CD4-positive, CD25-positive, alpha-beta regulatory T cell (primary cell): ENCODE measurements around the gene HDAC8. TPM values are rescaled to one million over a fixed set of nuclear protein-coding genes. Genes with fewer than 3 reads are reported as not detected.

Experiments used
- ATAC-seq, 2 donors: fragments of 150-1000 bp; cut with Tn5 transposase; one replicate each; pipeline ENCODE4 v1.10.0; 2021; ENCODE audit warnings: low read depth in 2 of 2, moderate number of reproducible peaks in 2 of 2, moderate library complexity in 1 of 2
- DNase-seq, 3 donors: peaks; one replicate each; pipeline versions ENCODE4 v3.0.0 to v3.0.0-alpha.2; 2012 to 2022; ENCODE audit warnings: mixed read lengths in 1 of 3
- H3K27ac ChIP-seq: one replicate; pipeline ENCODE4 v1.7.0; 2013; ENCODE audit warnings: mild to moderate bottlenecking, low read length; ENCODE audit not compliant: insufficient read depth, poor library complexity, severe bottlenecking
- H3K27me3 ChIP-seq: one replicate; pipeline ENCODE4 v1.7.0; 2013; ENCODE audit warnings: low read length; ENCODE audit not compliant: control insufficient read depth, insufficient read depth
- H3K36me3 ChIP-seq: one replicate; pipeline ENCODE4 v1.7.0; 2013; ENCODE audit warnings: mild to moderate bottlenecking, low read length, moderate library complexity; ENCODE audit not compliant: control insufficient read depth, insufficient read depth
- H3K4me1 ChIP-seq: 2 replicates; pipeline ENCODE4 v1.7.0; 2013; ENCODE audit warnings: mild to moderate bottlenecking, low read length; ENCODE audit not compliant: insufficient read depth, control insufficient read depth, poor library complexity, severe bottlenecking
- H3K4me3 ChIP-seq: one replicate; pipeline ENCODE4 v1.7.0; 2013; ENCODE audit warnings: low read depth, mild to moderate bottlenecking, low read length, moderate library complexity
- H3K9me3 ChIP-seq, 2 experiments: 1 replicate in 1 of 2; 2 replicates in 1 of 2; pipeline ENCODE4 v1.7.0; 2013; ENCODE audit warnings: low read length in 2 of 2, mild to moderate bottlenecking in 1 of 2, moderate library complexity in 1 of 2; ENCODE audit not compliant: control insufficient read depth in 2 of 2
- H3K27ac Mint-ChIP-seq, 3 donors: one replicate each; pipeline ENCODE4 v1.8.0; 2020 to 2022; ENCODE audit warnings: mild to moderate bottlenecking in 3 of 3, mixed read lengths in 3 of 3, moderate library complexity in 2 of 3
- H3K27me3 Mint-ChIP-seq: one replicate; pipeline ENCODE4 v1.8.0; 2022; ENCODE audit warnings: mild to moderate bottlenecking, mixed read lengths
- H3K36me3 Mint-ChIP-seq: one replicate; pipeline ENCODE4 v1.8.0; 2020; ENCODE audit warnings: mixed read lengths
- H3K4me1 Mint-ChIP-seq, 4 donors: one replicate each; pipeline ENCODE4 v1.8.0; 2020 to 2022; ENCODE audit warnings: mixed read lengths in 4 of 4, mild to moderate bottlenecking in 1 of 4
- H3K4me3 Mint-ChIP-seq, 4 donors: one replicate each; pipeline ENCODE4 v1.8.0; 2020 to 2022; ENCODE audit warnings: mild to moderate bottlenecking in 4 of 4, mixed read lengths in 4 of 4, moderate library complexity in 3 of 4
- H3K9me3 Mint-ChIP-seq, 7 donors: one replicate each; pipeline ENCODE4 v1.8.0; 2020 to 2022; ENCODE audit warnings: mixed read lengths in 7 of 7, mild to moderate bottlenecking in 3 of 7, moderate library complexity in 2 of 7
- polyA plus RNA-seq, 4 donors: library from polyadenylated mRNA; unstranded; fragments of 300-500 nt; fragmentation: Illumina TruSeq; gene quantifications; one replicate each; pipeline ENCODE4 v1.2.3, GENCODE V29; 2021
- total RNA-seq: library from RNA; stranded (reverse); gene quantifications from one replicate; pipeline ENCODE4 v1.2.3, GENCODE V29; 2022

HDAC8 gene
- total and polyA plus RNA-seq, 5 donors from 2014 or later, result 14.0 to 22.4 (median 17.6) TPM

GRCh38 chrX:72478853-72479252, 93.8 kb downstream of the HDAC8 start:
- Mint-ChIP-seq H3K27ac (no peak overlapping the region), H3K9me3 (peaks cover 0 to 1% (median 0%) of the 10 kb centered on the region in 7 donors), H3K36me3 (peaks cover 16% of the 10 kb centered on the region), H3K27me3 (no peaks in the 10 kb centered on the region), H3K4me3 (no peak overlapping the region), H3K4me1 (no peaks in the 10 kb centered on the region)
- Histone ChIP-seq H3K4me1 (no peaks in the 10 kb centered on the region), H3K36me3 (peaks cover 8% of the 10 kb centered on the region), H3K27ac (no peak overlapping the region), H3K27me3 (no peaks in the 10 kb centered on the region), H3K9me3 (no peaks in the 10 kb centered on the region), H3K4me3 (no peak overlapping the region)
- DNase-seq (no peak), ATAC-seq (no peak)

- H3K36me3 Mint-ChIP-seq, result peaks cover 16% of the 10 kb centered on the region
- H3K4me1 Mint-ChIP-seq, result no peaks in the 10 kb centered on the region
- H3K27me3 Mint-ChIP-seq, result no peaks in the 10 kb centered on the region
These were observed 94.3 kb downstream of the HDAC8 start for GRCh38 chrX:72478351-72478750.

GRCh38 chrX:72477781-72478181, 94.9 kb downstream of the HDAC8 start:
- H3K4me3 Mint-ChIP-seq, result no peak overlapping the region
- no peaks in the 10 kb centered on the region for H3K4me1 ChIP-seq
- no peak overlapping the region for H3K27ac Mint-ChIP-seq

More at GRCh38 chrX:72478351-72478750, 94.3 kb downstream of the HDAC8 start:
- Histone ChIP-seq H3K4me3 (no peak overlapping the region), H3K27ac (no peak overlapping the region), H3K27me3 (no peaks in the 10 kb centered on the region), H3K36me3 (peaks cover 8% of the 10 kb centered on the region), H3K4me1 (no peaks in the 10 kb centered on the region), H3K9me3 (no peaks in the 10 kb centered on the region)
- Mint-ChIP-seq H3K9me3 (peaks cover 0 to 1% (median 0%) of the 10 kb centered on the region in 7 donors), H3K4me3 (no peak overlapping the region), H3K27ac (no peak overlapping the region)
- ATAC-seq, result no peak
- no peak for DNase-seq

GRCh38 chrX:72477376-72477775, 95.3 kb downstream of the HDAC8 start:
- H3K27ac Mint-ChIP-seq, result no peak overlapping the region

More at GRCh38 chrX:72477781-72478181, 94.9 kb downstream of the HDAC8 start:
- DNase-seq (no peak), ATAC-seq (no peak)
- Histone ChIP-seq H3K27me3 (no peaks in the 10 kb centered on the region), H3K27ac (no peak overlapping the region), H3K9me3 (no peaks in the 10 kb centered on the region), H3K36me3 (peaks cover 8% of the 10 kb centered on the region), H3K4me3 (no peak overlapping the region)
- Mint-ChIP-seq H3K4me1 (no peaks in the 10 kb centered on the region), H3K27me3 (no peaks in the 10 kb centered on the region), H3K9me3 (peaks cover 0 to 1% (median 0%) of the 10 kb centered on the region in 7 donors), H3K36me3 (peaks cover 18% of the 10 kb centered on the region)

GRCh38 chrX:72475952-72476668, 96.5 kb downstream of the HDAC8 start:
- Histone ChIP-seq H3K4me1 (no peaks in the 10 kb centered on the region), H3K36me3 (peaks cover 8% of the 10 kb centered on the region), H3K4me3 (no peak overlapping the region), H3K9me3 (no peaks in the 10 kb centered on the region), H3K27me3 (no peaks in the 10 kb centered on the region), H3K27ac (no peak overlapping the region)
- Mint-ChIP-seq H3K4me3 (no peak overlapping the region), H3K27ac (no peak overlapping the region), H3K9me3 (peaks cover 0 to 1% (median 0%) of the 10 kb centered on the region in 7 donors), H3K27me3 (no peaks in the 10 kb centered on the region), H3K4me1 (peaks cover 0 to 4% (median 0%) of the 10 kb centered on the region in 4 donors), H3K36me3 (peaks cover 16% of the 10 kb centered on the region)
- DNase-seq, result no peak
- ATAC-seq, result no peak

More at GRCh38 chrX:72477376-72477775, 95.3 kb downstream of the HDAC8 start:
- Histone ChIP-seq H3K27me3 (no peaks in the 10 kb centered on the region), H3K36me3 (peaks cover 8% of the 10 kb centered on the region), H3K4me1 (no peaks in the 10 kb centered on the region), H3K27ac (no peak overlapping the region), H3K9me3 (no peaks in the 10 kb centered on the region), H3K4me3 (no peak overlapping the region)
- no peak for ATAC-seq
- peaks cover 21% of the 10 kb centered on the region for H3K36me3 Mint-ChIP-seq
- no peaks in the 10 kb centered on the region for H3K27me3 Mint-ChIP-seq
- peaks cover 0 to 1% (median 0%) of the 10 kb centered on the region in 7 donors for H3K9me3 Mint-ChIP-seq
- DNase-seq, result no peak
- H3K4me3 Mint-ChIP-seq, result no peak overlapping the region
- H3K4me1 Mint-ChIP-seq, result peaks cover 0 to 2% (median 0%) of the 10 kb centered on the region in 4 donors

GRCh38 chrX:72475338-72475737, 97.3 kb downstream of the HDAC8 start:
- Histone ChIP-seq H3K4me3 (no peak overlapping the region), H3K27me3 (no peaks in the 10 kb centered on the region), H3K9me3 (no peaks in the 10 kb centered on the region), H3K4me1 (no peaks in the 10 kb centered on the region), H3K36me3 (peaks cover 8% of the 10 kb centered on the region), H3K27ac (no peak overlapping the region)
- ATAC-seq, result no peak
- DNase-seq, result no peak
- Mint-ChIP-seq H3K27me3 (no peaks in the 10 kb centered on the region), H3K4me3 (no peak overlapping the region), H3K36me3 (peaks cover 17% of the 10 kb centered on the region), H3K4me1 (peaks cover 0 to 4% (median 0%) of the 10 kb centered on the region in 4 donors), H3K27ac (no peak overlapping the region), H3K9me3 (peaks cover 0 to 2% (median 0%) of the 10 kb centered on the region in 7 donors)

GRCh38 chrX:72470532-72471223, 102.0 kb downstream of the HDAC8 start:
- Histone ChIP-seq H3K9me3 (no peaks in the 10 kb centered on the region), H3K27me3 (no peaks in the 10 kb centered on the region), H3K4me3 (no peak overlapping the region), H3K27ac (no peak overlapping the region), H3K4me1 (no peaks in the 10 kb centered on the region), H3K36me3 (peaks cover 5% of the 10 kb centered on the region)
- Mint-ChIP-seq H3K9me3 (peaks cover 0 to 2% (median 0%) of the 10 kb centered on the region in 7 donors), H3K4me3 (no peak overlapping the region), H3K4me1 (peaks cover 0 to 4% (median 0%) of the 10 kb centered on the region in 4 donors), H3K27ac (no peak overlapping the region), H3K36me3 (peaks cover 19% of the 10 kb centered on the region), H3K27me3 (no peaks in the 10 kb centered on the region)
- DNase-seq (no peak), ATAC-seq (no peak)
